A673 (cell line): ENCODE results near the gene LYZL4.

Experiments
- EZH2 ChIP-seq: fragments of 200-600 bp; sonication (generic); IDR thresholded peaks from 2 replicates; pipeline ENCODE4 v1.6.1; 2017; ENCODE audit warnings: borderline replicate concordance, low read depth, mild to moderate bottlenecking, mixed read lengths, antibody characterized with exemption, low read length; ENCODE audit not compliant: poor library complexity, severe bottlenecking
- TF ChIP-seq, protein P1 (sequence below): fragments of 300-800, 200-600 bp; sonication (generic); conservative IDR thresholded peaks from 2 replicates; pipeline ENCODE4 v1.5.1; 2017; ENCODE audit warnings: low read depth, mild to moderate bottlenecking, antibody characterized with exemption, low read length, moderate library complexity, mixed read lengths

- TF ChIP-seq, protein P1, sequence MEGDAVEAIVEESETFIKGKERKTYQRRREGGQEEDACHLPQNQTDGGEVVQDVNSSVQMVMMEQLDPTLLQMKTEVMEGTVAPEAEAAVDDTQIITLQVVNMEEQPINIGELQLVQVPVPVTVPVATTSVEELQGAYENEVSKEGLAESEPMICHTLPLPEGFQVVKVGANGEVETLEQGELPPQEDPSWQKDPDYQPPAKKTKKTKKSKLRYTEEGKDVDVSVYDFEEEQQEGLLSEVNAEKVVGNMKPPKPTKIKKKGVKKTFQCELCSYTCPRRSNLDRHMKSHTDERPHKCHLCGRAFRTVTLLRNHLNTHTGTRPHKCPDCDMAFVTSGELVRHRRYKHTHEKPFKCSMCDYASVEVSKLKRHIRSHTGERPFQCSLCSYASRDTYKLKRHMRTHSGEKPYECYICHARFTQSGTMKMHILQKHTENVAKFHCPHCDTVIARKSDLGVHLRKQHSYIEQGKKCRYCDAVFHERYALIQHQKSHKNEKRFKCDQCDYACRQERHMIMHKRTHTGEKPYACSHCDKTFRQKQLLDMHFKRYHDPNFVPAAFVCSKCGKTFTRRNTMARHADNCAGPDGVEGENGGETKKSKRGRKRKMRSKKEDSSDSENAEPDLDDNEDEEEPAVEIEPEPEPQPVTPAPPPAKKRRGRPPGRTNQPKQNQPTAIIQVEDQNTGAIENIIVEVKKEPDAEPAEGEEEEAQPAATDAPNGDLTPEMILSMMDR: no peak
- TF ChIP-seq EZH2: no peak
Observed at GRCh38 chr3:42419563-42419962, 9.2 kb upstream of the LYZL4 start.
